Ovary (tissue), 9 donors: ENCODE data around the gene CTNNAL1. TPM values are rescaled to one million over a fixed set of nuclear protein-coding genes. Genes with fewer than 3 reads are reported as not detected.

ENCODE experiments used
- DNase-seq, 5 donors: peaks; one replicate each; pipeline ENCODE4 v3.0.0-alpha.2; 2019 to 2020
- H3K27ac ChIP-seq, 2 donors: fragments of 200-600 bp; one replicate each; pipeline versions ENCODE4 v1.5.1 to v1.8.0; 2019 to 2022
- H3K27me3 ChIP-seq: fragments of 200-600 bp; one replicate; pipeline ENCODE4 v1.8.0; 2022
- H3K36me3 ChIP-seq: fragments of 200-600 bp; sonication (generic); one replicate; pipeline ENCODE4 v1.5.1; 2019
- H3K4me1 ChIP-seq: one replicate; pipeline ENCODE4 v1.8.1; 2013; ENCODE audit warnings: mild to moderate bottlenecking, moderate library complexity; ENCODE audit not compliant: insufficient read depth
- H3K4me3 ChIP-seq: fragments of 200-600 bp; sonication (generic); one replicate; pipeline ENCODE4 v1.5.1; 2017
- H3K9me3 ChIP-seq, 2 donors: fragments of 200-600 bp in 1 of 2; sonication (generic) in 1 of 2; one replicate each; pipeline versions ENCODE4 v1.5.1 to v1.8.1; 2013 to 2019; ENCODE audit warnings: mild to moderate bottlenecking in 1 of 2, moderate library complexity in 1 of 2
- CTCF ChIP-seq, 3 donors: fragments of 450-650 bp in 2 of 3; fragments of 200-600 bp in 1 of 3; IDR thresholded peaks; one replicate each; pipeline versions ENCODE4 v1.5.1 to v1.8.0; 2016 to 2022; ENCODE audit warnings: antibody characterized with exemption in 3 of 3, mild to moderate bottlenecking in 1 of 3
- EP300 ChIP-seq: sonication (generic); formaldehyde crosslinking; IDR thresholded peaks from one replicate; pipeline ENCODE4 v1.6.1; 2017; ENCODE audit warnings: antibody characterized with exemption
- POLR2A ChIP-seq: fragments of 450-650 bp; IDR thresholded peaks from one replicate; pipeline ENCODE4 v1.6.1; 2017; ENCODE audit warnings: antibody characterized with exemption, mild to moderate bottlenecking, moderate library complexity
- WGBS, 3 donors: extraction: QIAGEN DNeasy Blood & Tissue Kit in 1 of 3; methylation state at CpG; one replicate each; pipeline versions ENCODE4 v1.1.5 to v1.1.7; 2013 to 2017; 5-methylcytosine and 5-hydroxymethylcytosine counted together
- intact Hi-C, 4 donors: fragments of 100-400 bp; cut with DNase I; formaldehyde crosslinking; loops; one replicate each; pipeline versions ENCODE4 v1.11.0 to v1.15.1; 2022 to 2023
- polyA plus RNA-seq, 2 donors: library from polyadenylated mRNA; stranded (reverse); fragments of 200-250 nt in 1 of 2; fragments of 350-450 nt in 1 of 2; fragmentation: Illumina TruSeq in 1 of 2; extraction: RNeasy Lipid Tissue Mini Kit (QIAGEN cat#74804) in 1 of 2; gene quantifications; one replicate each; pipeline ENCODE4 v1.2.3, GENCODE V29; 2013 to 2014
- total RNA-seq, 7 donors: library from RNA; depleted of rRNA in 2 of 7; stranded (reverse); fragments of >200 nt in 2 of 7; fragmentation: NEBNext Ultra II Directional in 3 of 7; extraction: Animal tissue kit (Norgen Biotek cat#: 25700) in 3 of 7; gene quantifications; one replicate each; pipeline versions ENCODE4 v1.1.0 to v1.2.4, GENCODE V29; 2016 to 2023
- donor health status: DM: no; HTN: no; CAD: no; lungs with moderate emphysema.
- donor health status: DM: no; HTN: no; CAD: no.
- donor health status: Bipolar disorder and iron deficiency.
- donor health status: DM: yes; HTN: yes; CAD: no.
- donor health status: DM: no; HTN: no; CAD: no.
- donor health status: DM: yes; HTN: yes; CAD: no.

The CTNNAL1 gene
- total and polyA plus RNA-seq, 9 donors: 82.4 to 238 (median 137) TPM

- no peak overlapping the region for H3K4me3 ChIP-seq
- TF ChIP-seq CTCF (IDR thresholded peaks at IDR 0.05) (no peak), POLR2A (no peak), EP300 (no peak)
- H3K27me3 ChIP-seq: no peaks in the 10 kb centered on the region
- H3K4me1 ChIP-seq: no peaks in the 10 kb centered on the region
- no peak for DNase-seq
- WGBS, 3 donors: 72 to 73% (median 72%) methylated on average over 6 of the region's 6 CpGs
- no peak overlapping the region for H3K27ac ChIP-seq
- H3K36me3 ChIP-seq: no peaks in the 10 kb centered on the region
- no peaks in the 10 kb centered on the region for H3K9me3 ChIP-seq
- intact Hi-C loops: no loop called here
These were observed 53.0 kb downstream of the CTNNAL1 start for GRCh38 chr9:108960331-108960730.

GRCh38 chr9:108956631-108957026 is 56.7 kb downstream of the CTNNAL1 start:
- H3K36me3 ChIP-seq: no peaks in the 10 kb centered on the region
- H3K27me3 ChIP-seq: no peaks in the 10 kb centered on the region
- H3K4me1 ChIP-seq: no peaks in the 10 kb centered on the region
- intact Hi-C loops: no loop called here
- DNase-seq: no peak
- no peaks in the 10 kb centered on the region for H3K9me3 ChIP-seq
- no peak overlapping the region for H3K4me3 ChIP-seq
- TF ChIP-seq POLR2A: no peak
- no peak overlapping the region for H3K27ac ChIP-seq

- Histone ChIP-seq H3K9me3 (no peaks in the 10 kb centered on the region), H3K27ac (no peak overlapping the region), H3K36me3 (no peaks in the 10 kb centered on the region), H3K27me3 (no peaks in the 10 kb centered on the region), H3K4me1 (no peaks in the 10 kb centered on the region), H3K4me3 (no peak overlapping the region)
- WGBS, 3 donors: 86 to 90% (median 88%) methylated on average over 4 of the region's 4 CpGs
- TF ChIP-seq POLR2A (no peak), EP300 (no peak), CTCF (IDR thresholded peaks at IDR 0.05) (no peak)
- intact Hi-C loops: no loop called here
- no peak for DNase-seq
These were observed 57.2 kb downstream of the CTNNAL1 start for GRCh38 chr9:108956022-108956630.

- intact Hi-C loops: no loop called here
These were observed 59.2 kb downstream of the CTNNAL1 start for GRCh38 chr9:108953983-108954574.

More at GRCh38 chr9:108953983-108954574, 59.2 kb downstream of the CTNNAL1 start:
- no peaks in the 10 kb centered on the region for H3K36me3 ChIP-seq
- H3K4me3 ChIP-seq: no peak overlapping the region
- H3K9me3 ChIP-seq: no peaks in the 10 kb centered on the region
- no peaks in the 10 kb centered on the region for H3K4me1 ChIP-seq
- no peak for DNase-seq
- TF ChIP-seq CTCF (IDR thresholded peaks at IDR 0.05): peak; percentile 9 to 58 (median 58)
- TF ChIP-seq POLR2A: no peak
- no peak for TF ChIP-seq EP300
- 0 to 2% (median 1%) methylated on average over 3 of the region's 3 CpGs for WGBS, 3 donors
- H3K27ac ChIP-seq: peak overlapping the region in 1 of 2 donors; percentile 53
- H3K27me3 ChIP-seq: no peaks in the 10 kb centered on the region
